SK-N-SH (cell line): ENCODE results near the gene CHMP1B. TPM values are rescaled to one million over a fixed set of nuclear protein-coding genes. Genes with fewer than 3 reads are reported as not detected.

Experiments used
- CTCF ChIA-PET: fragments of 300-600, 350-600 bp; formaldehyde crosslinking; extraction: SDS; loops from one replicate; lab custom pipeline; 2021; lab: Yijun Ruan, JAX
- POLR2A ChIA-PET: fragments of 350-600 bp; sonication (Branson Sonifier 250); formaldehyde crosslinking; extraction: SDS; loops from one replicate; lab custom pipeline; 2020; ENCODE audit warnings: antibody characterized with exemption, inconsistent platforms; lab: Yijun Ruan, JAX
- DNase-seq: peaks from one replicate; pipeline ENCODE4 v3.0.0; 2012
- H2AFZ ChIP-seq: fragments of 200-600 bp; sonication (generic); 2 replicates; pipeline ENCODE4 v1.8.1; 2016; ENCODE audit warnings: antibody characterized with exemption, mild to moderate bottlenecking, low read depth
- H3F3A ChIP-seq: fragments of 200-600 bp; sonication (generic); replicated peaks from 2 replicates; pipeline ENCODE3; 2016; ENCODE audit warnings: antibody characterized with exemption, mild to moderate bottlenecking; ENCODE audit not compliant: insufficient read depth
- H3K27ac ChIP-seq, 2 experiments: fragments of 200-500 bp in 1 of 2; fragments of 200-600 bp in 1 of 2; sonication (Bioruptor generic) in 1 of 2; sonication (generic), shearing (Covaris generic) in 1 of 2; 2 replicates each; pipeline versions ENCODE4 v1.5.1 to v1.6.1; 2014 to 2016; ENCODE audit warnings: low read depth in 2 of 2, inconsistent platforms in 1 of 2, low read length in 1 of 2, mild to moderate bottlenecking in 1 of 2, mixed read lengths in 1 of 2
- H3K27me3 ChIP-seq: fragments of 200-600 bp; sonication (generic), shearing (Covaris generic); 2 replicates; pipeline ENCODE4 v1.6.1; 2016; ENCODE audit warnings: mixed run types; ENCODE audit not compliant: insufficient read depth
- H3K36me3 ChIP-seq, 2 experiments: fragments of 200-500 bp in 1 of 2; fragments of 200-600 bp in 1 of 2; sonication (Bioruptor generic) in 1 of 2; sonication (generic) in 1 of 2; replicated peaks in 1 of 2; 2 replicates each; pipeline versions ENCODE3 to v1.5.1; 2014 to 2016; ENCODE audit warnings: low read length in 1 of 2, mild to moderate bottlenecking in 1 of 2; ENCODE audit not compliant: insufficient read depth in 2 of 2, control insufficient read depth in 1 of 2
- H3K4me1 ChIP-seq, 2 experiments: fragments of 200-500 bp in 1 of 2; fragments of 200-600 bp in 1 of 2; sonication (Bioruptor generic) in 1 of 2; sonication (generic), shearing (Covaris generic) in 1 of 2; 2 replicates each; pipeline versions ENCODE4 v1.5.1 to v1.6.1; 2014 to 2016; ENCODE audit warnings: low read depth in 1 of 2, low read length in 1 of 2, mixed run types in 1 of 2; ENCODE audit not compliant: insufficient read depth in 2 of 2, control insufficient read depth in 1 of 2
- H3K4me2 ChIP-seq: fragments of 200-600 bp; sonication (generic), shearing (Covaris generic); 2 replicates; pipeline ENCODE4 v1.6.1; 2017; ENCODE audit warnings: mixed run types
- H3K4me3 ChIP-seq, 2 experiments: fragments of 200-500 bp in 1 of 2; fragments of 200-600 bp in 1 of 2; sonication (Bioruptor generic) in 1 of 2; sonication (generic), shearing (Covaris generic) in 1 of 2; 2 replicates each; pipeline versions ENCODE4 v1.5.1 to v1.8.1; 2014 to 2016; ENCODE audit warnings: low read depth in 2 of 2, inconsistent platforms in 1 of 2, low read length in 1 of 2, mild to moderate bottlenecking in 1 of 2, mixed read lengths in 1 of 2, moderate library complexity in 1 of 2
- H3K79me2 ChIP-seq: fragments of 200-600 bp; sonication (generic); 2 replicates; pipeline ENCODE4 v1.8.1; 2017; ENCODE audit warnings: mild to moderate bottlenecking; ENCODE audit not compliant: insufficient read depth
- H3K9ac ChIP-seq: fragments of 200-600 bp; sonication (generic); 2 replicates; pipeline ENCODE4 v1.6.1; 2017; ENCODE audit warnings: mixed run types
- H3K9me2 ChIP-seq: fragments of 200-600 bp; sonication (generic); 2 replicates; pipeline ENCODE4 v1.6.1; 2017; ENCODE audit warnings: mixed run types
- H3K9me3 ChIP-seq: fragments of 200-600 bp; sonication (generic); 2 replicates; pipeline ENCODE4 v1.6.1; 2017; ENCODE audit warnings: mixed run types, mild to moderate bottlenecking, moderate library complexity
- H4K20me1 ChIP-seq: fragments of 200-600 bp; sonication (generic); 2 replicates; pipeline ENCODE4 v1.6.1; 2017; ENCODE audit warnings: mild to moderate bottlenecking, mixed run types; ENCODE audit not compliant: insufficient read depth
- GATA2 ChIP-seq: sonication (generic); formaldehyde crosslinking; IDR thresholded peaks from 2 replicates; pipeline ENCODE4 v1.5.0; 2020; ENCODE audit warnings: mild to moderate bottlenecking, missing genetic modification reagents
- JUND ChIP-seq: IDR thresholded peaks from 2 replicates; pipeline ENCODE4 v1.4.0; 2012
- NFIC ChIP-seq: IDR thresholded peaks from 2 replicates; pipeline ENCODE4 v1.4.0; 2012; ENCODE audit warnings: borderline replicate concordance
- NRF1 ChIP-seq: IDR thresholded peaks from 2 replicates; pipeline ENCODE4 v1.6.1; 2012; ENCODE audit warnings: low read depth, mild to moderate bottlenecking, low read length
- POLR2AphosphoS5 ChIP-seq: IDR thresholded peaks from 2 replicates; pipeline ENCODE4 v1.6.1; 2012; ENCODE audit warnings: low read depth, low read length
- RFX5 ChIP-seq: IDR thresholded peaks from 2 replicates; pipeline ENCODE4 v1.6.1; 2012; ENCODE audit warnings: mild to moderate bottlenecking, improper control_type of control experiment, low read length
- SMC3 ChIP-seq: IDR thresholded peaks from 2 replicates; pipeline ENCODE4 v1.6.1; 2012; ENCODE audit warnings: low read depth, low read length, improper control_type of control experiment
- TAF1 ChIP-seq: IDR thresholded peaks from 2 replicates; pipeline ENCODE4 v1.6.1; 2012; ENCODE audit warnings: low read depth, mild to moderate bottlenecking, low read length, moderate library complexity, borderline replicate concordance
- TCF12 ChIP-seq: IDR thresholded peaks from 2 replicates; pipeline ENCODE4 v1.4.0; 2012
- TEAD4 ChIP-seq: IDR thresholded peaks from 2 replicates; pipeline ENCODE4 v1.4.0; 2012; ENCODE audit warnings: mild to moderate bottlenecking, borderline replicate concordance; ENCODE audit not compliant: insufficient read depth
- USF1 ChIP-seq: IDR thresholded peaks from 2 replicates; pipeline ENCODE4 v1.4.0; 2012; ENCODE audit warnings: low read depth, borderline replicate concordance
- USF2 ChIP-seq: fragments of 150-350 bp; IDR thresholded peaks from 2 replicates; pipeline ENCODE4 v1.6.1; 2017; ENCODE audit warnings: antibody characterized with exemption, low read length, low read depth, borderline replicate concordance
- YY1 ChIP-seq: IDR thresholded peaks from 2 replicates; pipeline ENCODE4 v1.4.0; 2012; ENCODE audit warnings: low read depth, mild to moderate bottlenecking
- whole genome bisulfite sequencing: methylation state at CpG from one replicate; pipeline ENCODE4 v1.1.6; 2017; ENCODE audit warnings: low lambda C conversion rate; 5-methylcytosine and 5-hydroxymethylcytosine counted together
- polyA plus RNA-seq, 3 experiments: library from polyadenylated mRNA; depleted of rRNA; stranded (reverse); fragments of >200 nt; gene quantifications; 2 replicates each; pipeline ENCODE4 v1.2.3, GENCODE V29; 2012

CHMP1B gene
- polyA plus RNA-seq, 1 of the 3 experiments (the other 2 are of a cell fraction), result 52.4 TPM

GRCh38 chr18:11864471-11864870 is 13.3 kb downstream of the CHMP1B start:
- Histone ChIP-seq H3K4me1 (no peaks in the 10 kb centered on the region), H3K27ac (no peak overlapping the region)
- TF ChIP-seq GATA2 (no peak), POLR2AphosphoS5 (no peak)
- TF ChIP-seq, all 33 proteins: peak for 0
- Histone ChIP-seq H4K20me1 (no peaks in the 10 kb centered on the region), H3K9me2 (no peaks in the 10 kb centered on the region), H3K9me3 (no peaks in the 10 kb centered on the region), H3K79me2 (no peaks in the 10 kb centered on the region), H3K4me2 (no peak overlapping the region), H3K36me3 (no peaks in the 10 kb centered on the region), H3F3A (no peaks in the 10 kb centered on the region), H3K9ac (no peak overlapping the region), H3K27me3 (no peaks in the 10 kb centered on the region; the same call in 1 of the 2 replicates), H2AFZ (no peak overlapping the region), H3K4me3 (no peak overlapping the region)
- DNase-seq, result no peak
- 6% methylated on average over 2 of the region's 2 CpGs for WGBS
- ChIA-PET POLR2A (no interaction called here), CTCF (no interaction called here)

- H3K79me2 ChIP-seq, result no peaks in the 10 kb centered on the region
- H3K36me3 ChIP-seq, result no peaks in the 10 kb centered on the region
- no peak overlapping the region for H3K4me2 ChIP-seq
- H4K20me1 ChIP-seq, result no peaks in the 10 kb centered on the region
- ChIA-PET POLR2A (no interaction called here), CTCF (interaction anchor here (1.4 kb wide), 1 partner anchor 132 kb away, joined by 3 read pairs; no protein-coding TSS in a partner anchor)
- 37% methylated on average over 11 of the region's 12 CpGs for WGBS
- peaks cover 3% of the 10 kb centered on the region; the same call in 1 of the 2 replicates for H3K27me3 ChIP-seq
- H3K9me2 ChIP-seq, result no peaks in the 10 kb centered on the region
- H3F3A ChIP-seq, result no peaks in the 10 kb centered on the region
- no peak overlapping the region for H2AFZ ChIP-seq
- DNase-seq, result no peak
- no peak overlapping the region for H3K27ac ChIP-seq
- H3K4me3 ChIP-seq, result no peak overlapping the region
- H3K9ac ChIP-seq, result no peak overlapping the region
- H3K4me1 ChIP-seq, result no peaks in the 10 kb centered on the region
- no peak for TF ChIP-seq SMC3
- TF ChIP-seq RFX5, result no peak
- no peak for TF ChIP-seq TAF1
- no peak for TF ChIP-seq TCF12
- TF ChIP-seq TEAD4, result no peak
- H3K9me3 ChIP-seq, result no peaks in the 10 kb centered on the region
These were observed 13.9 kb downstream of the CHMP1B start for GRCh38 chr18:11865071-11865470.

GRCh38 chr18:11866329-11866728 is 15.1 kb downstream of the CHMP1B start:
- H3K36me3 ChIP-seq, result no peaks in the 10 kb centered on the region
- no peaks in the 10 kb centered on the region for H4K20me1 ChIP-seq
- H3K4me1 ChIP-seq, result no peaks in the 10 kb centered on the region
- H3K4me2 ChIP-seq, result no peak overlapping the region
- H3K9me2 ChIP-seq, result no peaks in the 10 kb centered on the region
- ChIA-PET CTCF (interaction anchor here (1.2 to 1.4 kb wide), 2 partner anchors 26 to 133 kb away, joined by 3 read pairs; no protein-coding TSS in a partner anchor), POLR2A (no interaction called here)
- peaks cover 13% of the 10 kb centered on the region; the same call in 1 of the 2 replicates for H3K27me3 ChIP-seq
- H3K27ac ChIP-seq, result no peak overlapping the region
- no peak overlapping the region for H3K4me3 ChIP-seq
- no peak overlapping the region for H3K9ac ChIP-seq
- H3K9me3 ChIP-seq, result no peaks in the 10 kb centered on the region
- H3F3A ChIP-seq, result no peaks in the 10 kb centered on the region
- WGBS, result 40% methylated on average over 8 of the region's 10 CpGs
- no peak for DNase-seq
- TF ChIP-seq USF1, result no peak
- no peak for TF ChIP-seq NRF1
- no peak for TF ChIP-seq SMC3
- no peak for TF ChIP-seq YY1
- TF ChIP-seq JUND, result no peak
- TF ChIP-seq NFIC, result no peak
- no peak for TF ChIP-seq GATA2
- no peak for TF ChIP-seq USF2
- TF ChIP-seq, all 33 proteins: peak for 0
- Histone ChIP-seq H2AFZ (no peak overlapping the region), H3K79me2 (no peaks in the 10 kb centered on the region)
